Activated gamma-delta T cell treated with anti-CD3 and anti-CD28 coated beads, Interleukin-2, amount 50 U/mL, for 16 hours (primary cell): ENCODE results near the gene KHSRP.
"Not testable (repeated sequence)": the region's sequence is repeated elsewhere in the genome, so short reads cannot be mapped to it uniquely, and the experiment has no call there.

Source experiments
- DNase-seq: peaks from one replicate; pipeline ENCODE4 v3.0.0-alpha.2; 2020; ENCODE audit warnings: low read depth

Gene KHSRP

GRCh38 chr19:6450166-6450565 is 25.6 kb upstream of the KHSRP start:
- DNase-seq, result no peak

GRCh38 chr19:6448045-6448444 is 23.4 kb upstream of the KHSRP start:
- DNase-seq, result no peak

DNA sequence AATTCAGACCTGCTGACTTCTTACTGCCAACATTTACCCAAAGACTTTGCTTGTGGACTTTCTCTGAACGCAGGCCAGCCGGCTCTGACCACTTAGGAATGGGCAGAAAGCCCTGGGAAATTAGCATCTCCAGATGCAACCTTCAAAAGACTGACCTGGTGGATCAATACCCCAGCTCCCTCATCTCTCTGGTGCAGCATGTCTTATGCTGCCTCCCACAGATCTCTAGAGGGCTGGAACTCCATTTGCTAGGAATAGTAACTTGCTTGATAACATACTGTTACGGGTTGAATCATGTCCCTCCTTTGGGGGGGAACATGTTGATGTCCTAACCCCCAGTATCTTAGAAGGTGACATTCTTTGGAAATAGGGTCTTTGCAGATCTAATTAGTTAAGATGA is 21.8 kb upstream of the KHSRP start:
- DNase-seq, result no peak

GRCh38 chr19:6443986-6444385 is 19.4 kb upstream of the KHSRP start:
- no peak for DNase-seq

GRCh38 chr19:6442087-6442688 is 17.6 kb upstream of the KHSRP start:
- no peak for DNase-seq

DNA sequence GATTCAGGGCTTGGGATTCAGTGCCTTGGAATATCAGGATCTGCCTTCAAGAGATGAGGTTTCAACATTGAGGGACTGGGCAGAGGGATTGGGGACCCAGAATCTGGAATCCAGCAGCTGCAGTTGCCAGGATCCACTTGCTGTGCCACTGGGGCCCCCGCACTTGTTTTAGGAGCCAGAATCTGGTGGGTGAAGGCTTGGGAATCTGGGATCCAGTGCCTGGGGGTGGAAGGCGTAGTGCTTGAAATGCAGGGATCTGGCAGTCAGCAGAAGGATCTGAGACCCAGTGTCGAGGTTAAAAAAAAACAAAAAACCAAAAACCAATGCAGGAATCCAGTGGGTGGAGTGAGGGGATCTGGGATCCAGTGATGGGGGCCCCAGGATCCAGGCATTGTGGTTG is 16.3 kb upstream of the KHSRP start:
- no peak for DNase-seq

- DNase-seq, result no peak
These were observed 15.1 kb upstream of the KHSRP start for GRCh38 chr19:6439743-6440142.

- no peak for DNase-seq
These were observed 9.1 kb upstream of the KHSRP start, which contains the start of gene SLC25A41 for GRCh38 chr19:6433663-6434062. SLC25A41 (minus strand) TSS chr19:6433763; CDS start chr19:6433693, 70 bp downstream.

GRCh38 chr19:6433165-6433564 is 8.6 kb upstream of the KHSRP start:
- no peak for DNase-seq

DNA sequence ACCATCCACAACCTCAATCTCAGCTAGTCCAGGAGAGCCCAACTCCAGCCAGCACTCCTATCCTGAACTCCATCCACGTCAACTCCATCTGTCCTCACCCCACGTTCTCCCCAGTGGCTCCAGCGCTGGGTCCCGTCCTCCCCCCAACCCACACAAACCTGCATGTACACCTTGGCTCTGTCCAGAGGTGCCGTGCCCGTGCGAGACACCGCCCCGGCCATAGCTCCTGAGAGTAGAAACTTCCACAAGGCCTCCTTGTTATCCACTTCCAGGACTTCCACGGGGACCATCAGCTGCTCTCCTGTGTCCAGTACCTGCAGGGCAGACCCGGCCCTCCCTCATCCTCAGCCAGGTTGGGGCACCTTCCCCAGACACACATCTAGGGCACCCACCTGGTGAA is 7.3 kb upstream of the KHSRP start:
- no peak for DNase-seq

DNA sequence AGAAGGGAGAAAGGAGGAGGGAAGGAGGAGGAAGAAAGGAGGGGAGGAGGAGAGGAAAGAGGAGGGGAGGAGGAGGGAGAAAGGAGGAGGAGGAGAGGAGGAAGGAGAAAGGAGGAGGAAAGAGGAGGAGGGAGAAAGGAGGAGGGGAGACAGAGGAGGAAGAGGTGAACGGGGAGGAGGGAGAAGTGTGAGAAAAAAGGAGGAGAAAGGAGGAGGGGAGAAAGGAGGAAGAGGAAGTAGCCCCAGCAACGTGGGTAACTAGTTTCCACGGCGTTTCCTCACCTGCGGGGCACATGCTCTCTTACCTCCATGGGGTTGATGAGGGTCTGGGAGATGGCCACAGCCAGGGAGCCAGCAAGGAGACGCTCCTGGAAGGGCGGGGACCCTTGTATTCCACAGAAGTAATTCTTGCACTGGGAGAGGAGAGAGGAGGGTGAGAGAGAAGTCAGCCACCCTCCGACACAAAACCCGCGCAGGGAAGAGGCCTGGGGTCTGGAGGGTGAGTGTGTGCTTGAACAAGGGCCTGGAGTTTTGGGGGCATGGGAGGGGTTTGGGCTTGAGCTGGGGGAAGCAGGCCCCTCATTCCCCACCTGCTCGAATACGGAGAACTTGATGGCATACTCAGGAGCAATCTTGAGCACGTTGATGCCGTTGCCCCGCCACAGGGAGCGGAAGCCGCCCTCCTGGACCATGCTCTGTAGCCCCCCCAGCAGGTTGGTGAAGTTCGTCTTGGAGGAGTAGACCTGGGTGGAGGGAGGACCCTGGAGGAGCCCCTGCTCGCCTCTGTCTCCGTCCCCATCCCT is 5.0 kb upstream of the KHSRP start:
- no peak for DNase-seq

- not testable (repeated sequence) for DNase-seq
These were observed 4.2 kb upstream of the KHSRP start for GRCh38 chr19:6428692-6429418.

DNA sequence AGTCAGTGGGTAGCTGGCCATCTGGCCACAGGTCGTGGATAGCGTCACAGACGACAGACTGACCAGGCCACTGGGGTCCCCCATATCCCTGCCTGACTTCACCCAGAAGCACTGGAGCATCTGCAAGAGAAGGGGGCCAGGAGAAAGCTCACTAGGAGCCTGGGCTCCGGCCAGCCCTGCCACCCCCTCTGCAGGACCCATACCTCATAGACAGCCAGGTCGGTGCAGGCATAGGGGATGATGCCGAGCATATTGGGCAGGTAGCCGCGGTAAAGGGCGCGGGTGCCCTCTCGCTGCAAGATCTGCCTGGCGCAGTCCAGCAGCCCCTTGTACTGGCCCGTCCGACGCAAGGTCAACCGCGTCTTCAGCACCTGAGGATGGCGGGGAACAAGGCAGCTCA is 2.5 kb upstream of the KHSRP start:
- no peak for DNase-seq

DNA sequence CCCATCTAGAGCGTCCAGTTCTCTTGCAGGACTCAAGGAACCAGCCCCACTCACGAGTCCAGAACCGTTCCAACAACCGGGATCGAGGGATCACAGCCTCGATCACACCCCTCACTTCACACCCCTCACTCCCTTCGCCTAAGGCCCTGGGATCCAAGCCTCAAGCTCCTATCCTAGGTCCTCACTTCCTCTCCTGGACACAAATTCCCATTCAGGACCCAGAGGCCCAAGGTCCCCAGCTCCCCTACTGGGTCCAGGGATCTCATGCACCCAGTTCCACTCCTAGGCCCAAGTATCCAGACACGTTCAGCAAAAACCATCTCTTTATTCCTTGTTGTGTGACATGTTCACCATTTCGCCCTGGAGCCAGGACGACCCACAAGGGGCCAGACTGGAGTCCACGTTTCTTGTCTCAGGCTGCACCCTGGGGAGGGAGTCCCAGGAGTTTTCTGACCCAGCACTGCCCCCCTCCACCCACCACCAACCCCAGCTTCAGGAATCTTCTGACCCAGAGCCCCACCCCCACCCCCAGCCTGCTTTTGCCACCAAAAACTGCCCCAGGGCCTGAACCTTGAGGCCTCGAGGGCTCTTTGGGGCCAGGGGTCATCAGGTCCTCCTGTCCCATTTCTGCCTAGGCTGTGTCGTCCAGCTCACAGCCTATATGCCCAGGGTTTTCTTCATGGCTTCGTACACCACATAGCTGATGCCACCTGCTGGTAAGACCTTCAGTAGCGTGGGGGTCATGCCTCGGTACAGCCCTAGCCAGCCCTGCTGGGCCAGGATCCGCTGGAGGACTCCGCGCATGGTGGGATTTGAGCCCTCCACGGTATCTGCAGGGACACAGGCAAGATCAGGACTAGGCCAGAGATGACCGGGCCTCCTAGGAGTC is 1.4 kb upstream of the KHSRP start:
- no peak for DNase-seq

- peak; percentile 98 for DNase-seq
These were observed 524 bp upstream of the KHSRP start for GRCh38 chr19:6424939-6425731.

- no peak for DNase-seq
These were observed 964 bp downstream of the KHSRP start for GRCh38 chr19:6423499-6424194.

DNA sequence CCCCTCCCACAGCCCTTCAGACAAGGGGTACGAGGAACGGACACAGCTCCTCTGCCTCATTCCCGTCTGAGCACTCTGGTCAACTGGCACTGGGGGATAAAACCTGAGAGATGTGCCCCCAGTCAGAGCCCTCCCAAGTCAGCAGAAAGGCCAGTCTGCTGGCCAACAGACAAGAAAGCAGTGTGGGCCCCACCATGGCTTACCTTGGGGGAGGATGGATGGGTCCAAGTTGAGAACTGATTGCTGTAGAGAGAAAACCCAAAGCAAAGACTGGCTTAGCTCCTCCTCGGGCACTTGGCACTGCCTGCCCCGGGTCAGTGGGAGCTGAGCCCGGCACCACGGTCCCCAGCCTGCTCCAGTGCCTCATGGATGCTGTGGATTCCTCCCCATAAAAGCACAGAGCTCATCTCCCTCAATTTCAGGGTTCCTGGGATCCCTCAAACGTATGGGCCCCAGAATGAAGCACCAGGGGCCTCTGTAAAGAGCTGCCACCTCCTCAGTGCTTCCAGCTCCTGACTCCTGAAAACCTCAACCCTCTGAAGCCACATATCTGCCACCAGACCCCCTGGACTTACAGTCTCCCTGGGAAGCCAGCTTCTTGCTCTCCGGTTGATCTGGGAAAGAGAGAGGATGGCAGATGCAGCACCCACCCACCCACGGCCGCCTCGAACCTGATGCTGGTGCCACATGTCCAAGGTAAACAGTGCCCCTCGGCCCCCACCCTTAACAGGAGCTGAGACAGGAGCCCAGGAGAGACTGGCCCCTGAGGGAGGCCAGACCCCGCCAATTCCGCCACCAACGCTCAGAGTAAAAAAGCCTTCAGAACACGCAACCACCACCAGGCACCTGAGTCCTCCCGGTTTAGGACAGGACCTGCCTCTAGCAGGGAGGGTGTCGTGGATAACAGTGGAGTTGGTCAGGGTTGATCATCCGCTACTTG is 3.3 kb downstream of the KHSRP start:
- DNase-seq, result no peak

- no peak for DNase-seq
These were observed 6.1 kb downstream of the KHSRP start for GRCh38 chr19:6418562-6418932.
